ENCODE data around the gene HES2. TPM values are rescaled to one million over a fixed set of nuclear protein-coding genes. Genes with fewer than 3 reads are reported as not detected.

Gene HES2
- total and polyA plus RNA-seq, 9 of the 15 experiments (the other 6 are each of a cell fraction or from before 2014, with no cell fraction given) = 0.05 to 0.18 (median 0.07) TPM; not detected in 4

- TF ChIP-seq, protein P1, sequence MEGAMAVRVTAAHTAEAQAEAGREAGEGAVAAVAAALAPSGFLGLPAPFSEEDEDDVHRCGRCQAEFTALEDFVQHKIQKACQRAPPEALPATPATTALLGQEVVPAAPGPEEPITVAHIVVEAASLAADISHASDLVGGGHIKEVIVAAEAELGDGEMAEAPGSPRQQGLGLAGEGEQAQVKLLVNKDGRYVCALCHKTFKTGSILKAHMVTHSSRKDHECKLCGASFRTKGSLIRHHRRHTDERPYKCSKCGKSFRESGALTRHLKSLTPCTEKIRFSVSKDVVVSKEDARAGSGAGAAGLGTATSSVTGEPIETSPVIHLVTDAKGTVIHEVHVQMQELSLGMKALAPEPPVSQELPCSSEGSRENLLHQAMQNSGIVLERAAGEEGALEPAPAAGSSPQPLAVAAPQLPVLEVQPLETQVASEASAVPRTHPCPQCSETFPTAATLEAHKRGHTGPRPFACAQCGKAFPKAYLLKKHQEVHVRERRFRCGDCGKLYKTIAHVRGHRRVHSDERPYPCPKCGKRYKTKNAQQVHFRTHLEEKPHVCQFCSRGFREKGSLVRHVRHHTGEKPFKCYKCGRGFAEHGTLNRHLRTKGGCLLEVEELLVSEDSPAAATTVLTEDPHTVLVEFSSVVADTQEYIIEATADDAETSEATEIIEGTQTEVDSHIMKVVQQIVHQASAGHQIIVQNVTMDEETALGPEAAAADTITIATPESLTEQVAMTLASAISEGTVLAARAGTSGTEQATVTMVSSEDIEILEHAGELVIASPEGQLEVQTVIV (CRISPR knock-in tag; IDR thresholded peaks at IDR 0.05; ENCODE audit: borderline replicate concordance) = no peak
- TF ChIP-seq ZBTB12 (CRISPR knock-in tag; IDR thresholded peaks at IDR 0.05) = no peak
- TF ChIP-seq GTF2F1 (IDR thresholded peaks at IDR 0.05; ENCODE audit: low read depth, low read length) = no peak
- TF ChIP-seq ETS1 (conservative IDR thresholded peaks at IDR 0.05; ENCODE audit: control insufficient read depth, low read depth, low read length) = no peak
- TF ChIP-seq ZBTB8A (IDR thresholded peaks at IDR 0.05; ENCODE audit: partially characterized antibody) = no peak
- no peak for TF ChIP-seq L3MBTL2 (IDR thresholded peaks at IDR 0.05)
These were observed 11.7 kb downstream of the HES2 start (continued) for GRCh38 chr1:6408023-6408422.

Measured in K562 (cell line).